MM.1S (cell line): ENCODE data around the gene STK38L.

Source experiments
- CTCF ChIP-seq: fragments of 300-600 bp; sonication (generic); IDR thresholded peaks from 2 replicates; pipeline ENCODE4 v1.5.1; 2016; ENCODE audit warnings: antibody characterized with exemption, low read length, mixed read lengths
- EZH2 ChIP-seq: fragments of 300-600 bp; sonication (generic); optimal IDR thresholded peaks from 2 replicates; pipeline ENCODE3; 2017; ENCODE audit warnings: low read depth, mild to moderate bottlenecking, antibody characterized with exemption, low read length, mixed read lengths
- EZH2phosphoT487 ChIP-seq: fragments of 300-600 bp; sonication (generic); IDR thresholded peaks from 2 replicates; pipeline ENCODE4 v1.6.1; 2018; ENCODE audit warnings: antibody characterized with exemption, low read length

- TF ChIP-seq CTCF (no peak), EZH2phosphoT487 (no peak), EZH2 (no peak)
Observed at GRCh38 chr12:27199638-27200300, 44.3 kb upstream of the STK38L start.
